HepG2 (cell line): ENCODE measurements around the gene SP9. TPM values are rescaled to one million over a fixed set of nuclear protein-coding genes. Genes with fewer than 3 reads are reported as not detected.

Source experiments
- HNRNPH1 ChIP-seq: fragments of 200-400 bp; formaldehyde crosslinking; optimal IDR thresholded peaks from 2 replicates; pipeline ENCODE3; 2017; ENCODE audit warnings: mild to moderate bottlenecking, low read depth, low read length
- HNRNPUL1 ChIP-seq: fragments of 200-400 bp; formaldehyde crosslinking; IDR thresholded peaks from 2 replicates; pipeline ENCODE4 v1.6.1; 2017; ENCODE audit warnings: low read depth, mild to moderate bottlenecking, low read length, moderate library complexity
- POLR2A ChIP-seq, 2 experiments: IDR thresholded peaks; 2 replicates each; pipeline ENCODE4 v1.6.1; 2011; ENCODE audit warnings: low read depth in 2 of 2, low read length in 2 of 2, mild to moderate bottlenecking in 1 of 2, moderate library complexity in 1 of 2; ENCODE audit not compliant: insufficient read depth in 1 of 2
- PTBP1 ChIP-seq: fragments of 200-400 bp; formaldehyde crosslinking; IDR thresholded peaks from 2 replicates; pipeline ENCODE4 v1.6.1; 2018; ENCODE audit warnings: low read length, low read depth; ENCODE audit not compliant: poor library complexity, severe bottlenecking
- SP4 ChIP-seq: sonication (generic); formaldehyde crosslinking; IDR thresholded peaks from 2 replicates; pipeline ENCODE4 v1.8.1; 2023; ENCODE audit warnings: mild to moderate bottlenecking, missing genetic modification reagents
- YEATS4 ChIP-seq: sonication (generic); formaldehyde crosslinking; IDR thresholded peaks from 2 replicates; pipeline ENCODE4 v1.4.0; 2020; ENCODE audit warnings: missing genetic modification reagents, borderline replicate concordance
- ZFP91 ChIP-seq: sonication (generic); formaldehyde crosslinking; IDR thresholded peaks from 2 replicates; pipeline ENCODE4 v1.9.0; 2022; ENCODE audit warnings: missing genetic modification reagents, mild to moderate bottlenecking, borderline replicate concordance
- ZMYM3 ChIP-seq: sonication (generic); formaldehyde crosslinking; IDR thresholded peaks from 2 replicates; pipeline ENCODE4 v1.5.1; 2020; ENCODE audit warnings: mild to moderate bottlenecking, missing genetic modification reagents
- ZNF143 ChIP-seq: sonication (generic); formaldehyde crosslinking; IDR thresholded peaks from 2 replicates; pipeline ENCODE4 v1.4.0; 2020; ENCODE audit warnings: missing genetic modification reagents
- ZNF263 ChIP-seq: sonication (generic); formaldehyde crosslinking; IDR thresholded peaks from 2 replicates; pipeline ENCODE4 v1.4.0; 2020; ENCODE audit warnings: missing genetic modification reagents
- ZNF274 ChIP-seq: sonication (generic); formaldehyde crosslinking; IDR thresholded peaks from 2 replicates; pipeline ENCODE4 v1.5.1; 2020; ENCODE audit warnings: mild to moderate bottlenecking, missing genetic modification reagents
- ZNF800 ChIP-seq: sonication (generic); formaldehyde crosslinking; IDR thresholded peaks from 2 replicates; pipeline ENCODE4 v1.4.0; 2020; ENCODE audit warnings: missing genetic modification reagents
- polyA plus RNA-seq, 8 experiments: library from polyadenylated mRNA; depleted of rRNA in 3 of 8; stranded (reverse) in 7 of 8; unstranded in 1 of 8; fragments of >200 nt; fragmentation: Illumina TruSeq in 4 of 8; extraction: Trizol in 4 of 8; gene quantifications; 2 replicates each; pipeline versions ENCODE4 v1.2.1 to v1.2.3, GENCODE V29; 2011 to 2016; ENCODE audit warnings: low read depth in 4 of 8, missing spikeins in 1 of 8, mixed read lengths in 1 of 8; ENCODE audit not compliant: insufficient read depth in 1 of 8
- total RNA-seq, 5 experiments: library from RNA; depleted of rRNA; stranded (reverse); fragments of >200 nt; fragmentation: Illumina TruSeq; extraction: Trizol; gene quantifications; 2 replicates each; pipeline ENCODE4 v1.2.3, GENCODE V29; 2016; ENCODE audit warnings: low read depth in 1 of 5
- TF ChIP-seq, protein P1 (sequence below), 2 experiments: IDR thresholded peaks; 2 replicates each; pipeline ENCODE4 v1.6.1; 2011 to 2012; ENCODE audit warnings: low read length in 2 of 2, borderline replicate concordance in 1 of 2, low read depth in 1 of 2, mild to moderate bottlenecking in 1 of 2, moderate library complexity in 1 of 2
- TF ChIP-seq, protein P2 (sequence below): sonication (generic); formaldehyde crosslinking; IDR thresholded peaks from 2 replicates; pipeline ENCODE4 v1.4.0; 2020; ENCODE audit warnings: missing genetic modification reagents, borderline replicate concordance
- TF ChIP-seq, protein P3 (sequence below): sonication (generic); formaldehyde crosslinking; IDR thresholded peaks from 2 replicates; pipeline ENCODE4 v1.8.0; 2022; ENCODE audit warnings: missing genetic modification reagents, mild to moderate bottlenecking, moderate library complexity, borderline replicate concordance

SP9 gene
- total and polyA plus RNA-seq, 2 of the 13 experiments (the other 11 are each of a cell fraction or from before 2014, with no cell fraction given) = not detected

DNA sequence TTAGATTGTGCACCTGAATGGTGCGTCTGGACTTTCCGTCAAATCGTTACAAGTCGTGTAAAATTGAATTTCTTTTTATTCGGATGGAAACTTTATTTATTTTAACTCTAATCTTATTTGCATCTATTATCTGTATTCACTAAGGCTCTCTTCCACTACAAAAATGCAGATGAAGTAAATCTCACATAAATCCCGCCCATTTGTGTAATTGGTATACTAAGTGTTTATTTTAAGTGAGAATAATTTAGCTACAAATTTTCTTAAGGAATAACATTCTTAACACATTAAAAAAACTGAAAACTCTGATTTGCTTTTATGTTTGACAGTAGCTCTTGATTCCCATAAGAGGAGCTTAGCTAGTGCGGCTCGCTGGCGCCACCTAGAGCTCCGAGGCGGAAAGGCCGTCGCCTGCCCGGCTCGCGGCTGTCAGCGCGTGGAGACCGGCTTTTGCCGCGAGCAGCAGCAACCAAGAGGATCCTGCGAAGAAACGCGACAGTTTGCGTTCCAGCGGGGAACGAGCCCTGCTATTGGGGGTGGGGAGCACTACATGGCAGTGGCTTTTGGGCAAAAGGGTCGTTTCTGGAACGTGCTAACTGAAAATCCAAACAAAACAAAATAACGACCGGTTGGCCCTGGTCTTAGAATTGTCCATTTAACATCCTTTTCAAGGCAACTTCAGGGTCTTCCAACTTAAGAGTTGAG is 6.7 kb downstream of the SP9 start (continued):
- no peak for TF ChIP-seq SP4 (CRISPR knock-in tag)
- TF ChIP-seq YEATS4 (CRISPR knock-in tag) = no peak
- TF ChIP-seq ZNF263 (CRISPR knock-in tag) = peak; percentile 69
- TF ChIP-seq, protein P1, sequence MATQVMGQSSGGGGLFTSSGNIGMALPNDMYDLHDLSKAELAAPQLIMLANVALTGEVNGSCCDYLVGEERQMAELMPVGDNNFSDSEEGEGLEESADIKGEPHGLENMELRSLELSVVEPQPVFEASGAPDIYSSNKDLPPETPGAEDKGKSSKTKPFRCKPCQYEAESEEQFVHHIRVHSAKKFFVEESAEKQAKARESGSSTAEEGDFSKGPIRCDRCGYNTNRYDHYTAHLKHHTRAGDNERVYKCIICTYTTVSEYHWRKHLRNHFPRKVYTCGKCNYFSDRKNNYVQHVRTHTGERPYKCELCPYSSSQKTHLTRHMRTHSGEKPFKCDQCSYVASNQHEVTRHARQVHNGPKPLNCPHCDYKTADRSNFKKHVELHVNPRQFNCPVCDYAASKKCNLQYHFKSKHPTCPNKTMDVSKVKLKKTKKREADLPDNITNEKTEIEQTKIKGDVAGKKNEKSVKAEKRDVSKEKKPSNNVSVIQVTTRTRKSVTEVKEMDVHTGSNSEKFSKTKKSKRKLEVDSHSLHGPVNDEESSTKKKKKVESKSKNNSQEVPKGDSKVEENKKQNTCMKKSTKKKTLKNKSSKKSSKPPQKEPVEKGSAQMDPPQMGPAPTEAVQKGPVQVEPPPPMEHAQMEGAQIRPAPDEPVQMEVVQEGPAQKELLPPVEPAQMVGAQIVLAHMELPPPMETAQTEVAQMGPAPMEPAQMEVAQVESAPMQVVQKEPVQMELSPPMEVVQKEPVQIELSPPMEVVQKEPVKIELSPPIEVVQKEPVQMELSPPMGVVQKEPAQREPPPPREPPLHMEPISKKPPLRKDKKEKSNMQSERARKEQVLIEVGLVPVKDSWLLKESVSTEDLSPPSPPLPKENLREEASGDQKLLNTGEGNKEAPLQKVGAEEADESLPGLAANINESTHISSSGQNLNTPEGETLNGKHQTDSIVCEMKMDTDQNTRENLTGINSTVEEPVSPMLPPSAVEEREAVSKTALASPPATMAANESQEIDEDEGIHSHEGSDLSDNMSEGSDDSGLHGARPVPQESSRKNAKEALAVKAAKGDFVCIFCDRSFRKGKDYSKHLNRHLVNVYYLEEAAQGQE (IDR thresholded peaks at IDR 0.05; ENCODE audit: borderline replicate concordance in 1 of 2, low read depth in 1 of 2, low read length in 2 of 2) = no peak
- TF ChIP-seq ZMYM3 = no peak
- TF ChIP-seq HNRNPUL1 = no peak
- peak; percentile 85; the same call in 1 of the 2 replicates for TF ChIP-seq ZNF800 (CRISPR knock-in tag)
- no peak for TF ChIP-seq HNRNPH1
- TF ChIP-seq, protein P2, sequence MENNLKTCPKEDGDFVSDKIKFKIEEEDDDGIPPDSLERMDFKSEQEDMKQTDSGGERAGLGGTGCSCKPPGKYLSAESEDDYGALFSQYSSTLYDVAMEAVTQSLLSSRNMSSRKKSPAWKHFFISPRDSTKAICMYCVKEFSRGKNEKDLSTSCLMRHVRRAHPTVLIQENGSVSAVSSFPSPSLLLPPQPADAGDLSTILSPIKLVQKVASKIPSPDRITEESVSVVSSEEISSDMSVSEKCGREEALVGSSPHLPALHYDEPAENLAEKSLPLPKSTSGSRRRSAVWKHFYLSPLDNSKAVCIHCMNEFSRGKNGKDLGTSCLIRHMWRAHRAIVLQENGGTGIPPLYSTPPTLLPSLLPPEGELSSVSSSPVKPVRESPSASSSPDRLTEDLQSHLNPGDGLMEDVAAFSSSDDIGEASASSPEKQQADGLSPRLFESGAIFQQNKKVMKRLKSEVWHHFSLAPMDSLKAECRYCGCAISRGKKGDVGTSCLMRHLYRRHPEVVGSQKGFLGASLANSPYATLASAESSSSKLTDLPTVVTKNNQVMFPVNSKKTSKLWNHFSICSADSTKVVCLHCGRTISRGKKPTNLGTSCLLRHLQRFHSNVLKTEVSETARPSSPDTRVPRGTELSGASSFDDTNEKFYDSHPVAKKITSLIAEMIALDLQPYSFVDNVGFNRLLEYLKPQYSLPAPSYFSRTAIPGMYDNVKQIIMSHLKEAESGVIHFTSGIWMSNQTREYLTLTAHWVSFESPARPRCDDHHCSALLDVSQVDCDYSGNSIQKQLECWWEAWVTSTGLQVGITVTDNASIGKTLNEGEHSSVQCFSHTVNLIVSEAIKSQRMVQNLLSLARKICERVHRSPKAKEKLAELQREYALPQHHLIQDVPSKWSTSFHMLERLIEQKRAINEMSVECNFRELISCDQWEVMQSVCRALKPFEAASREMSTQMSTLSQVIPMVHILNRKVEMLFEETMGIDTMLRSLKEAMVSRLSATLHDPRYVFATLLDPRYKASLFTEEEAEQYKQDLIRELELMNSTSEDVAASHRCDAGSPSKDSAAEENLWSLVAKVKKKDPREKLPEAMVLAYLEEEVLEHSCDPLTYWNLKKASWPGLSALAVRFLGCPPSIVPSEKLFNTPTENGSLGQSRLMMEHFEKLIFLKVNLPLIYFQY = no peak
- TF ChIP-seq ZNF274 (CRISPR knock-in tag) = peak; percentile 68; the same call in 1 of the 2 replicates
- peak; percentile 25; the same call in 1 of the 2 replicates for TF ChIP-seq ZFP91 (CRISPR knock-in tag)
- TF ChIP-seq PTBP1 = no peak
- no peak for TF ChIP-seq POLR2A (IDR thresholded peaks at IDR 0.05; ENCODE audit: insufficient read depth in 1 of 2, low read depth in 2 of 2, low read length in 2 of 2)
- TF ChIP-seq ZNF143 (CRISPR knock-in tag) = no peak
- TF ChIP-seq, protein P3, sequence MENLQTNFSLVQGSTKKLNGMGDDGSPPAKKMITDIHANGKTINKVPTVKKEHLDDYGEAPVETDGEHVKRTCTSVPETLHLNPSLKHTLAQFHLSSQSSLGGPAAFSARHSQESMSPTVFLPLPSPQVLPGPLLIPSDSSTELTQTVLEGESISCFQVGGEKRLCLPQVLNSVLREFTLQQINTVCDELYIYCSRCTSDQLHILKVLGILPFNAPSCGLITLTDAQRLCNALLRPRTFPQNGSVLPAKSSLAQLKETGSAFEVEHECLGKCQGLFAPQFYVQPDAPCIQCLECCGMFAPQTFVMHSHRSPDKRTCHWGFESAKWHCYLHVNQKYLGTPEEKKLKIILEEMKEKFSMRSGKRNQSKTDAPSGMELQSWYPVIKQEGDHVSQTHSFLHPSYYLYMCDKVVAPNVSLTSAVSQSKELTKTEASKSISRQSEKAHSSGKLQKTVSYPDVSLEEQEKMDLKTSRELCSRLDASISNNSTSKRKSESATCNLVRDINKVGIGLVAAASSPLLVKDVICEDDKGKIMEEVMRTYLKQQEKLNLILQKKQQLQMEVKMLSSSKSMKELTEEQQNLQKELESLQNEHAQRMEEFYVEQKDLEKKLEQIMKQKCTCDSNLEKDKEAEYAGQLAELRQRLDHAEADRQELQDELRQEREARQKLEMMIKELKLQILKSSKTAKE (CRISPR knock-in tag) = no peak
